Stomach (tissue), 4 donors: ENCODE data around the gene RIMBP2.

Experiments
- CTCF ChIP-seq, 7 experiments: fragments of 450-650 bp in 4 of 7; fragments of 200-600 bp in 3 of 7; sonication (generic) in 3 of 7; IDR thresholded peaks; one replicate each; pipeline ENCODE4 v1.5.1; 2016 to 2019; ENCODE audit warnings: antibody characterized with exemption in 7 of 7, control low read depth in 2 of 7, mild to moderate bottlenecking in 1 of 7
- POLR2A ChIP-seq, 4 donors: fragments of 450-650 bp; IDR thresholded peaks; one replicate each; pipeline ENCODE4 v1.6.1; 2016; ENCODE audit warnings: antibody characterized with exemption in 4 of 4, control low read depth in 2 of 4, mild to moderate bottlenecking in 1 of 4, moderate library complexity in 1 of 4

DNA sequence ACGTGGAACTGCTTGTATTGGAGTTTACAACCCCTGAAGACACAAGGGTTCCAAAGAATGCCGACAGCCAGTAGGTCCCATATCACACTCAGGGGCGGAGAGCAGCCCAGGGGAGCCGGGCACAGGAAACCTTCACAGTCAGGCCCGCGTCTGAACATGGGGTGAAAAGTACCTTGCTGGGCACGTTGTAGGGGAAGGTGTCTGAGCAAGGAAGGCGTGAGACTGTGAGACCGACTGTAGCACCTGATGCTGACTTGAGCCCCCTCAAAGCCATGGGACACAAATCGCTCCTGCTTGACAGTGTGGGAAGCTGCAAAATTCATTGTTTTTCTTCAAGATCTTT, 14.7 kb downstream of the RIMBP2 start:
- TF ChIP-seq POLR2A (IDR thresholded peaks at IDR 0.05) (no peak), CTCF (IDR thresholded peaks at IDR 0.05) (no peak)
